DND-41 (cell line): ENCODE measurements around the gene USP9X.

ENCODE experiments used
- CTCF ChIP-seq: IDR thresholded peaks from 2 replicates; pipeline ENCODE4 v1.5.1; 2012; ENCODE audit warnings: borderline replicate concordance, low read length, moderate library complexity, mild to moderate bottlenecking; ENCODE audit not compliant: poor library complexity, severe bottlenecking; ENCODE audit errors: extremely low read depth
- EZH2 ChIP-seq: IDR thresholded peaks from 3 replicates; pipeline ENCODE4 v1.6.1; 2012; ENCODE audit warnings: borderline replicate concordance, low read depth, mild to moderate bottlenecking, moderate library complexity, low read length, inconsistent platforms; ENCODE audit not compliant: severe bottlenecking

GRCh38 chrX:41055740-41056139 lies 29.5 kb upstream of the USP9X start:
- no peak for TF ChIP-seq EZH2
- TF ChIP-seq CTCF: no peak
